ENCODE data around the gene DHX32.
"Not testable (repeated sequence)": the region's sequence is repeated elsewhere in the genome, so short reads cannot be mapped to it uniquely, and the experiment has no call there.

Gene DHX32, protein sequence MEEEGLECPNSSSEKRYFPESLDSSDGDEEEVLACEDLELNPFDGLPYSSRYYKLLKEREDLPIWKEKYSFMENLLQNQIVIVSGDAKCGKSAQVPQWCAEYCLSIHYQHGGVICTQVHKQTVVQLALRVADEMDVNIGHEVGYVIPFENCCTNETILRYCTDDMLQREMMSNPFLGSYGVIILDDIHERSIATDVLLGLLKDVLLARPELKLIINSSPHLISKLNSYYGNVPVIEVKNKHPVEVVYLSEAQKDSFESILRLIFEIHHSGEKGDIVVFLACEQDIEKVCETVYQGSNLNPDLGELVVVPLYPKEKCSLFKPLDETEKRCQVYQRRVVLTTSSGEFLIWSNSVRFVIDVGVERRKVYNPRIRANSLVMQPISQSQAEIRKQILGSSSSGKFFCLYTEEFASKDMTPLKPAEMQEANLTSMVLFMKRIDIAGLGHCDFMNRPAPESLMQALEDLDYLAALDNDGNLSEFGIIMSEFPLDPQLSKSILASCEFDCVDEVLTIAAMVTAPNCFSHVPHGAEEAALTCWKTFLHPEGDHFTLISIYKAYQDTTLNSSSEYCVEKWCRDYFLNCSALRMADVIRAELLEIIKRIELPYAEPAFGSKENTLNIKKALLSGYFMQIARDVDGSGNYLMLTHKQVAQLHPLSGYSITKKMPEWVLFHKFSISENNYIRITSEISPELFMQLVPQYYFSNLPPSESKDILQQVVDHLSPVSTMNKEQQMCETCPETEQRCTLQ

DNA sequence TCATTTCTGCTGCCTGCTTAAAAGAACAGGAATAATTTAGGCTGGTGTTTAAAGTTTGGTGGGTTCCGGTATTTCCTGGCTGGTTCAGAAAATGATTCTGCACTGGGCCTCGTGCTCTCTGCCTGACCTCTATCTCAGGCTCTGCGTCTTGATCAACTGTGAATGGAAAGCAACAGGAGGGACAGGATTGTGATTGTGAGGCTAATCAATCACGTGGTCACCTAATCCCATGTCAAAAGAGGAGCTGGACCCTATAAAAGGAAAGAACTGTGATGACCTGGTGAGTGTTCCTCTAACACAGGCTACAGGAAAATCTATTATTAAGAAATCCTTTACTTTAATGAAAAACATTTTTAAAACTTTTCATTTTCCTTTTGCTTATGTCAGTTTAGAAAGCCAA, at the start of gene DHX32:
TSS of gene DHX32 (minus strand) at position 101 of the 400 bp plus-strand sequence. CDS start 468 bp downstream, outside the sequence.
- no peak for DNase-seq (ENCODE audit: low read depth, low spot score)

DNA sequence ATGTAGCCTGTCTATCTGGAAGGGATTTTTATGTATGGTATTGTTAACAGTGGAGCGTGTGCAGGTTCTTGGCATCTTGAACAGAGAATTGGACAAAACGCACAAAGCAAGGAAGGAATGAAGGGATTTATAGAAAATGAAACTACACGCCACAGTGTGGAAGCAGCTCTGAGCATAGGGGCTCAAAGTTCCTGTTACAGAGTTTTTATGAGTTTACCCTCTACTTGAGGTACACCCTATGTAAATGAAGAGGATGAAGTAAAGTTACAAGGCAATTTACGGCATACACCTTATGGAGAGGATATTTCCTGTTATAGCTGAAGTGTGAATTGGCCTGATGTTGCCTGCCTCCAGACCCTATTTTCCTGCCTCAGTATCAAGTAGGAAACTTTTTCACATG, 48.5 kb upstream of the DHX32 start:
- no peak for DNase-seq (ENCODE audit: low read depth, low spot score)

DNA sequence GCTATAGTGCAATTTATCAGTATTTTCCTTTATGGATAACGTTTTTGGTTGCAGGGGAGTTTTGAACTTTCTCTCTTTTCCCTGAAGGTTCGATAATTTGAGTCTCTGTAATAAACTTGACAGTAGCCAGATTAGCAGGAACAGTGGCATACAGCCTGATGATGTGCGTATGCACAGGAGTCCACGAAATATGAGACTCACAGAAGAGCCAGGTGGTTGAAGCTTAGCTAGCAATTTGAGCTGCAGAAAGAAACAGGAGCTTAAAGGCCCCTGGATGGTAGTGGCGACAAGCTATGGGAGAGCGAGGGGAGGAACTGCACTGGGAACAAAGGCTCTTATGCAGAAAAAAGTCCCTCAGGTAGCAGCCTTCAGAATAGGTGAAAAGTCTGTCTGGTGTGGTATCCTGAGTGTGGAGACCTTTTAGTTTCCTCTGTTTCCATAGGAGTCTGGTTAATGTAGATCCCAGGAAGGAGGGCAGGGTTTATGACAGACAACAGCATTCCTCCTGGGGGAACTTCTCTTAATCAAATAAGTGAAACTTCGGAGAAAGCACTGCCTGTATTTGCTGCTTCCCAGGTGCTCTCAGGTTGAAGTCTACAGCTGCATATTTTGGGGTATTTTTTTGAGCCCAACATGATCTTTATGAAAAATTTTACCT, 48.0 kb upstream of the DHX32 start:
- DNase-seq (ENCODE audit: low read depth, low spot score) = no peak

DNA sequence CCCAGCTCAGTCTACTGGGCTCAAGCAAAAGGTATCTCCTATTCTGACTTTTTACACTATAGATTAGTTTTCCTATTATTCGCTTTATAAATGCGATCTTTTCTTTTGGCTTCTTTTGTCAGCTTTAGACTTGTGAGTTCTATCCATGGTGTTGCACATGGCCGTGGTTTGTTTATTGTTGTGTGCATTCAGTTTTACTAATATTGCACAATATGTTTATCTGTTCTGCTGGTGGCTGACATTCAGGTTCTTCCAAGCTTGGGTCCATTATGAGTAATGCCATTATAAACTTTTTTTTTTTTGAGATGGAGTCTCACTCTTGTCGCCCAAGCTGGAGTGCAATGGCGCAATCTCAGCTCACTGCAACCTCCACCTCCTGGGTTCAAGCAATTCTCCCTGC, 46.2 kb upstream of the DHX32 start:
- DNase-seq (ENCODE audit: low read depth, low spot score) = not testable (repeated sequence)

DNA sequence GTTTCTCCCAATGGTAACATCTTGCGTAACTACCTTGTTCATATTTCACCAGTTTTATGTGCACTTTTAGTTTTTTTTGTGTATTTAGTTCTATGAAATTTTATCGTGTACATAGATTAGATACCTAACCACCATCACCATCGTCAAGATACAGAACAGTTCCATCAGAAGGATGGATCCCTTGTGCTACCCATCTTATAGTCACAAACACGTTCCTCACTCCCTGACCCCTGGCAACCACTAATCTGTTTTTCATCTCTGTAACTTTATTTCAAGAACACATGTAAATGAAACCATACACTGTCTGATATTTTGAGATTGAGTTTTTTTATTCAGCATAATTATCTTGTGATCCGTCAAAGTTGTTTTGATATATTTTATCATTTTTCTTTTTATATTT, 45.2 kb upstream of the DHX32 start:
- DNase-seq (ENCODE audit: low read depth, low spot score) = no peak

DNA sequence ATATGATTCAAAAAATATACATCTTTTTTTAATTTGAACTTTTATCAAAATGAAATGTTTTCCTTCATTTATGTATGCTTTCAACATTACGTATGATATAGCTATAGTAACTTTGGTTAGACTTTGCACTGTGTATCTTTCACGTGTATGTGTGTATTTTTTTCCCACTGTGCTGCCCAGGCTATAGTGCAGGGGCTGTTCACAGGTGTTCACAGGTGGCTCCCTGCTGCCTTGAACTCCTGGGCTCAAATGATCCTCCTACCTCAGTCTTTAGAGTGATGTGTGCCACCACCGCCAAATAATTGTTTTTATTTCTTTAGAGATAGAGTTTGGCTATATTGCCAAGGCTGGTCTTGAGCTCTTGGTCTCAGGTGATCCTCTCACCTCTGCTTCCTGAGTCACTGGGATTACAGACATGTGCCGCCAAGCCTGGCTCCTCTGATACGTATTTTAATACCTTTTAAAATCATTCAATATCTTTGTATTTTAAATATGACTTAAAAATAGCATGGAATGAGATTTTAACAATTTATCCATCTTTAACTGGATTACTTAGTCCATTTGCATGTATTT, 44.3 kb upstream of the DHX32 start:
- DNase-seq (ENCODE audit: low read depth, low spot score) = no peak

DNA sequence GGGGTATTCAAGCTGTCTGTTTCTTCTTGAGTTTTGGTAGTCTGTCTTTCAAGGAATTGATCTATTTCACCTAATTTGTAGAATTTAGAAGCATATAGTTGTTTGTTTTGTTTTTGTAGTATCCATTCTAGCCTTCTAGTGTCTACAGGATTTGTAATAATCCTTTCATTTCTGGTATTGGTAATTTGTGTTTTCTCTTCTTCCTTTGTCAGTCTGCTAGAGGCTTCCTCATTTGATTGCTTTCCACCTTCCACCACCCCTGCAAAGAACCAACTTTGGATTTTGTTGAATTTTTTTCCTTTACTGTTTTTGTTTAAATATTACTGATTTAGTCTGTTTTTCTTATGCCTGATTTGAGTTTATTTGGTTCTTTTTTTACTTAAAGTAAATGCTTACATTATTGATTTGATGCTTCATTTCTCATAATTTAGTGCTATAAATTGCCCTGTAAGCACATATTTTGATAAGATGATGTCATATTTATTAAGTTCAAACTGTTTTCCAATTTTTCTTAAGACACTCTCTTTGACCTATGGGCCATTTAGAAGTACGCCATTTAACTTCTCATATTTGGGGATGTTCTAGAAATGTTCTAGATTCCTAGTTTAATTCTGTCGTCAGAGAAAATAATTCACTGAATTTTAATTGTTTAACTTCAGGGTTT, 40.7 kb upstream of the DHX32 start:
- DNase-seq (ENCODE audit: low read depth, low spot score) = not testable (repeated sequence)

DNA sequence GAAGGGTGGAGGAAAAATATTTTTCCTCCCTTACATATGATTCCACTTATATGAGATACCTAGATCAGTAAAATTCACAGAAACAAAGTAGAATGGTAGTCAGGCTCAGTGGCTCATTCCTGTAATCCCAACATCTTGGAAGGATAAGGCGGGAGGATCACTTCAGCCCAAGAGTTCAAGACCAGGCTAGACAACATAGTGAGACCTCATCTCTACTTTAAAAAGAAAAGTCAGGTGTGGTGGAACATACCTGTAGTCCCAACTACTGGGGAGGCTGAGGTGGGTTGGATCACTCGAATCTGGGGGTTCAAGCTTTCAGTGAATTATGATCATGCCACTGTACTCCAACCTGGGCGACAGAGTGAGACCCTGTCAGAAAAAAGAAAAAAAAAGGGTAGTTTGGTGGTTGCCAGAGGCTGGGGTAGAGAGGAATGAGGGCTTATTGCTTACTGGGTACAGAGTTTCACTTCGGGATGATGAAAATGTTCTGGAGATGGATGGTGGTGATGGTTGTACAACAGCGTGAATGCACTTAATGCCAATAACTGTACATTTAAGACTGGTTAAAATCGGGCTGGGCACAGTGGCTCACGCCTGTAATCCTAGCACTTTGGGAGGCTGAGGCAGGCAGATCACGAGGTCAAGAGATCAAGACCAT, 36.7 kb upstream of the DHX32 start:
- DNase-seq (ENCODE audit: low read depth, low spot score) = not testable (repeated sequence)

DNA sequence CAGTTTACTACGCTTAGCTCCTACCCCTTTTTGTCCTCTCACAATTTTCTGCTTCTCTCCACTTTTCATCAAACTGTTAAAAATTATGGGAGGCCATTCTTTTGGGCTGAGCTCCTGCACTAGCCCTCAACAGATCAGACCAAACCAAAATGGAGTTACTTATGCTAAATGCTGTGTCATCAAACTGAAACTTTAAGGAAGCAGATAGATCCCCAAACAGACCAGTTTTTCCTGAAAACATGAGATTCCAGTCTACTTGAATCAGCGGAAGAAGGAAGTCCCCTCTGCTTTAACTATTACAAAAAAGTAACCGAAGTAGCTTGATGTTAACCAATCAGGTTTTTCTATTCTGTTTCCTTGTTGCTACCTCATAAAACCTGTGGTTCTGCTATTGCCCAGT, 35.9 kb upstream of the DHX32 start:
- DNase-seq (ENCODE audit: low read depth, low spot score) = no peak

DNA sequence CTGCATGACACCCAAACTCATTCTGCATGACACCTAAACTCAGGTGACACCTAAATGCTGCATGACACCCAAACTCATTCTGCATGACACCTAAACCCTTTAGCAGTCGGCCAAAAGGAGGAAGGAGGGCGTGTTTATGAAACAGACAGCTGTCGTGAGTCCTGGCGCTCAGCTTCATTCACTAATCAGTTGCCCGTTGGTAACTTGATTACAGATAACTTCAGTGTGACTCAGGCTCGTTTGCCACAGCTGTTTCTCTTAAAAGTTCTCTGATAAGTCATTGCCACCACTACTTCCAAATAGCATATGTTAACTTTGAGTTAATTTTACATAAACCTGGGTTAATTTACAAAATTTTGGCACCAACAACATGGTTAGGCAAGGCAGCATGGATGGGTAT, 32.2 kb upstream of the DHX32 start:
- not testable (repeated sequence) for DNase-seq (ENCODE audit: low read depth, low spot score)

DNA sequence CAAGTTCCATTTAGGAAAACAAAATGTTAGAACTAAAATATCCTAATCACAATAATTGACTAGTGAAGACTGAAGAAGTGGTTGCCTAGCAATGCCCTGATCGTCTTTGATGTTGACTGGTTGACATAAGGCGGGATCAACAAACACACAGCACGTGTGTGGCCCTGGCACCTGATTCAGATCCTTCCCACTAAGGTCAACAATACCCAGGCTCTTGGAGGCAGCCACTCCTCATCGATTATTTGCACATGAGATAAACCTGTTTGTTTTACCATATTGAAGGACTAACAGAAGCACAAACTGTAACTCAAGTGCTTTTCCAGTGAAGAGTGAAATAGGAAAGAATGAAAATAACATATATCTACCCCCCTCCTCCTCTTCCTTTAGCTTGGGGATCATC, 30.9 kb upstream of the DHX32 start:
- no peak for DNase-seq (ENCODE audit: low read depth, low spot score)

DNA sequence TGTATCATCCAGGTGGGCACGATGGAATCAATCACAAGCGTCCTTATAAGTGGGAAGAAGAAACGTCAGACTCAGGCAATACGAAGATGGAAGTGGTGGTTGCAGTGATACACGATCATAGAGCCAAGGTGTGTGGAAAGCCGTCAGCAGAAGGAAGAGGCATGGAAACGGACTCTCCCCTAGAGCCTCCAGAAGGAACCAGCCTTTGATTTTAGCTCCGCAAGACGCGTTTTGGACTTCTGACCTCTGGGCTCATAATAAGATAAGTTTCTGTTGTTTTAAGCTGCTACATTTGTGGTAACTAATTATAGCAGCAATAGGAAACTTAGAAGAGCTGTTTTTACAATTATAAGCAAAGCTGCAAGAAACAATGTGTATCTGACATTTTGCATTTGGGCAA, 30.1 kb upstream of the DHX32 start:
- no peak for DNase-seq (ENCODE audit: low read depth, low spot score)

DNA sequence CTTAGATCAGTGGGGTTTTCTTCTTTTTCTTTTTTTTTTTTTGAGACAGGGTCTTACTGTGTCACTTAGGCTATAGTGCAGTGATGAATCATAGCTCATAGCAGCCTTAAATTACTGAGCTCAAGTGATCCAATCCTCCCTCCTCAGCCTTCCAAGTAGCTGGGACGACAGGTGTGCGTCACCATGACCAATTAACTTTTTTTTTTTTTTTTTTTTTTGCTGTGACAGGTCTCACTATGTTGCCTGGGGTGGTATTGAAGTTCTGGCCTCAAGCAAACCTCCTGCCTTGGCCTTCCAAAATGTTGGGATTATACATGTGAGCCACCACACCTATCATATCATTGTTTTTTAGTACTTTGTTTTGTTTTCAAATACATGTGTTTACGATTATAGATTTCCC, 28.4 kb upstream of the DHX32 start:
- not testable (repeated sequence) for DNase-seq (ENCODE audit: low read depth, low spot score)

DNA sequence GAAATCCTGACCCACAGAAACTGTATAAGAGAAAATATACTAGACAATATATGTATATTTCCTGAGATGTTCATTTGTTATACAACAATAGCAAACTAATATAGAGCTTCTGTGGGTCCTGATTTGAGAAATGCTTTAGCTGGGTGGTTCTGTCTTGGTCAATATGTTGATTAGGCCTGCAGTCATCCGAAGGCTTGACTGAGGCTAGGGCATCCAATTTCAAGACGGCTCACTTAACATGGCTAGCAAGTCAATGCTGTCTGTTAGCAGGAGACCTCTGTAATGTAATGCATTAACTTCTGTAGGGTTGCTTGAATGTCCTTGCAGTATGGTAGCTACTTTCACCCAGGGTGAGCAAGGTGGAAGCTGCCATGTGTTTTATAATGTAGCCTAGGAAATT, 27.7 kb upstream of the DHX32 start:
- DNase-seq (ENCODE audit: low read depth, low spot score) = not testable (repeated sequence)

DNA sequence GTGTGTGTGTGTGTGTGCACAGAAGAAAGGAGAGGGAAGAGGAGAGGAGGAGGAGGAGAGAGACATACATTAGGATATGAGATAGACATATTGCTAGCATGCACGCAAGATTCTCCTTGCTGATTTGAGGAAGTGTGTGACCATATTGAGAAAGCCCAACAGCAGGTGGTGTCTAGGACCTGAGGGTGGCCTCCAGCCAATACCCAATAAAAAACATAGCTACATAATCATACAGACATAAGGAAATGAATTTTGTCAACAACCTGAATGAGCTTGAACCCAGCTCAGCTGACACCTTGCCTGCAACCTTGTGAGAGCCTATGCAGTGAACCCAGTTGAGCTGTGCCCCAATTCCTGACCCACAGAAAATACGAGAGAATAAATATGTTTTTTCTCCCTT, 26.5 kb upstream of the DHX32 start:
- DNase-seq (ENCODE audit: low read depth, low spot score) = not testable (repeated sequence)

DNA sequence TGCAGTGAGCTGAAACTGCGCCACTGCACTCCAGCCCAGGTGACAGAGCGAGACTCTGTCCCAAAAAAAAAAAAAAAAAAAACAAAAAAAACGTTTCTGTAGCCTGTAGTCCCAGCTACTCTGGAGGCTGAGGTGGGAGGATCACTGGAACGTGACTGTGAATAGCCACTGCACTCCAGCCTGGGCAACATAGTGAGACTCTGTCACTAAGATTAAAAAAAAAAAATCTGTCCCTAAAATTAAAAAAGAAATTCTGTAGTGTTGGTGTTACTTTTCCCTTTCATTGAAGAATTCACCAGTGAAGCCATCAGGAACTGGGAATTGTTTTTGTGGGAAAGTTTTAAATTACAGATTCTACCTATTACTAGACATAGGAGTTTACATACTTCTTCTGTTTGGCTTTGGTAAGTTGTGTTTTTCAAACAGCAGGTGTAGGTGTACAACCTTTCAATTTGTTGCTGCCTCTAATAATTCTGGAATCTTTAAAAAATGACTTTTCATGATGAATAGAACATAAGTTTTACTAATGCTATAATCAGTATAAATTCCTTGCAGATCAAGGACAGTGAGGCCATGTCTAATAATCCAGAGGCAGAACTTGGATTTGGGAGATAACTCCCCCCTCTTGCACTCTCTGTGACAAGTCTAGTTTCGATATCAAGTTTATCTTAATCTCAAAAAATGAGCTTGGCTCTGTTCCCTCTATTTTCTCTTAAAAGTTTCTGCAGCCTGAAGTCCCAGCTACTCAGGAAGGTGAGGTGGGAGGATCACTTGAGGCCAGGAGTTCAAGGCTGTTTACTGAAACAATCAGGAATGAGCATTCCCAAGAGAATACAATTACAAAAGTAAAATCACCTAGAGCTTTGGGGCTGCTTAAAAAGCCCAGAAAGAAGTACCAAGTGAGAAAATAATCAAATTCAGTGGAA, 24.2 kb upstream of the DHX32 start:
- not testable (repeated sequence) for DNase-seq (ENCODE audit: low read depth, low spot score)

DNA sequence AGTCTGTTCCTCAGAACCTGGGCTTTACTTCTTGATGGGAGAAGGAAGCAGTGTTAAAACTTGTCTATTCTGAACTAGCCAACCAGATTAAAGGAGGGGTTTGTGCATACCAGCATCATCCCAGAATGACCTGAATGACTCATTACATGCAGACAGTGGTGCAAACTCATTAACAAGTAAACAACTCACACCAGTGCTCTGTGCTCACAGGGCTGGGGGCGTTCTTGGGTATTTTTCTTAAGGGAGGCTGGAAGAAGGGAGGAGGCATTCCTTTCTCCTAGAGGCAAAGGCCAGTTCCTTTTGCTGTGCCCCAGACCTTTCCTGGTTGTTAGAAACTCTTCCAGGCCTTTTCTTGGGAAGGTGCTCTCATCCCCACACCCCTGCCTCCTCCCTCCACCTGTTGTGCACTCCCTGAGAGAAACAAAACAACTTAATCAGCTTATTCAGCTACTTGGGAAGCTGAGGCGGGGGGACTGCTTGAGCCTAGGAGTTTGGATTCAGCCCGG, 22.1 kb upstream of the DHX32 start:
- DNase-seq (ENCODE audit: low read depth, low spot score) = not testable (repeated sequence)

DNA sequence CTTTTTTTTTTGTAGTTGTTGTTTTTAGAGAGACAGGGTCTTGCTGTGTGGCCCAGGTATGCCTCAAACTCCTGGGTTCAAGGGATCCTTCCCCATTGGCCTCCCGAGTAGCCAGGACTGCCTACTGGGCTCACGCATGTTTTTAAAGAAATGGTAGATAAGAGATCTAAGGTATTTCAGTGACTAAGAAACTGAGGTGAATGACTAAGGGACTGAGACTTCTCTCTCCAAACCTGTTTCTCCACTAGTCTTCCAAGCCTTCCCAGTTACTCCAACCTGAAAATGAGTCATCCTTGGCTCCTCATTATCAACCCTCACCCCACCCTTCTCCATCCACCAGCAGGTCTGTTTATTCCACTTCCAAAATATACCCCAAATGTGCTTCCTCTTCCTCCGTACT, 19.9 kb upstream of the DHX32 start:
- not testable (repeated sequence) for DNase-seq (ENCODE audit: low read depth, low spot score)

DNA sequence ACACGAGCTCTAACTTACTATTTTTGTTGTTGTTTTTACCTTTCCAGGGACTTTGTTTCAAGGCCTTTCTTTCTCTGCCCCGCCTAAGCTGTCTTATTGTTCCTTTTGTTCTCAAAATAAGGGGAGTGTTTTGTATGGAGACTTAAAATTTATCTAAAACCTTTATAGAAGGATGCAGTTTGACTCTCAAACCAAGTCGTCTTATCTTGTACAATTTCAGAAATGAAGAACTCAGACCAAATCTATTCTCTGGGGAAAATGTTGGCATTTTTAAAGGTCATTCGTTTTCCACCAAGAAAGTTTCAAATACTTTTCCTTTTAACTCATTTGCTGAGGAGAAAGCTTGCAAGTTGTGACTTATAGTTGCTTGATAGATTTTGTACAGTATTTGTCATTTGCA, 16.2 kb upstream of the DHX32 start:
- DNase-seq (ENCODE audit: low read depth, low spot score) = not testable (repeated sequence)
